ENCODE measurements around the gene KLHL33. TPM values are rescaled to one million over a fixed set of nuclear protein-coding genes. Genes with fewer than 3 reads are reported as not detected.

Gene KLHL33
- total and polyA plus RNA-seq, 4 donors, result 0.03 to 0.51 (median 0.16) TPM

- ATAC-seq (ENCODE audit: insufficient read depth, low FRiP score) (no peak), DNase-seq (no peak)
- peaks cover 0 to 4% (median 0%) of the 10 kb centered on the region in 3 donors for H3K27me3 ChIP-seq (ENCODE audit: control insufficient read depth in 3 of 3, insufficient read depth in 3 of 3, low read length in 2 of 3)
- no peak overlapping the region for H3K4me3 ChIP-seq
- TF ChIP-seq CTCF (IDR thresholded peaks at IDR 0.05; ENCODE audit: control extremely low read depth, extremely low read depth), result no peak
- H3K27ac ChIP-seq (ENCODE audit: low read depth in 1 of 2, low read length in 1 of 2), result no peak overlapping the region
- no peaks in the 10 kb centered on the region for H3K9me3 ChIP-seq (ENCODE audit: control insufficient read depth in 4 of 4, insufficient read depth in 3 of 4, low read length in 3 of 4)
- H3K4me1 ChIP-seq (ENCODE audit: control insufficient read depth in 5 of 5, insufficient read depth in 5 of 5, low read length in 5 of 5), result peaks cover 0 to 2% (median 0%) of the 10 kb centered on the region in 5 donors
- whole genome bisulfite sequencing, 2 donors, result 50 to 79% methylated on average over 2 of the region's 2 CpGs
- no peak overlapping the region for H3K9ac ChIP-seq (ENCODE audit: insufficient read depth in 1 of 2, low read length in 2 of 2)
- H3K36me3 ChIP-seq (ENCODE audit: control insufficient read depth in 4 of 4, insufficient read depth in 4 of 4, low read length in 4 of 4), result peaks cover 2 to 9% (median 6%) of the 10 kb centered on the region in 4 donors
These were observed 5.5 kb upstream of the KLHL33 start for GRCh38 chr14:20441461-20441860.

- 53 to 66% methylated on average over 5 of the region's 5 CpGs for WGBS, 2 donors
- no peak overlapping the region for H3K4me3 ChIP-seq
- H3K9ac ChIP-seq (ENCODE audit: insufficient read depth in 1 of 2, low read length in 2 of 2), result no peak overlapping the region
- H3K27me3 ChIP-seq (ENCODE audit: control insufficient read depth in 3 of 3, insufficient read depth in 3 of 3, low read length in 2 of 3), result peaks cover 0 to 8% (median 0%) of the 10 kb centered on the region in 3 donors
- H3K27ac ChIP-seq (ENCODE audit: low read depth in 1 of 2, low read length in 1 of 2), result no peak overlapping the region
- DNase-seq (no peak), ATAC-seq (ENCODE audit: insufficient read depth, low FRiP score) (no peak)
- H3K9me3 ChIP-seq (ENCODE audit: control insufficient read depth in 4 of 4, insufficient read depth in 3 of 4, low read length in 3 of 4), result no peaks in the 10 kb centered on the region
- H3K36me3 ChIP-seq (ENCODE audit: control insufficient read depth in 4 of 4, insufficient read depth in 4 of 4, low read length in 4 of 4), result peaks cover 0 to 4% (median 1%) of the 10 kb centered on the region in 4 donors
- peaks cover 0 to 2% (median 0%) of the 10 kb centered on the region in 5 donors for H3K4me1 ChIP-seq (ENCODE audit: control insufficient read depth in 5 of 5, insufficient read depth in 5 of 5, low read length in 5 of 5)
- no peak for TF ChIP-seq CTCF (IDR thresholded peaks at IDR 0.05; ENCODE audit: control extremely low read depth, extremely low read depth)
These were observed 4.9 kb upstream of the KLHL33 start for GRCh38 chr14:20440882-20441281.

GRCh38 chr14:20440465-20440864 lies 4.5 kb upstream of the KLHL33 start:
- DNase-seq (no peak), ATAC-seq (ENCODE audit: insufficient read depth, low FRiP score) (no peak)
- Histone ChIP-seq H3K27ac (ENCODE audit: low read depth in 1 of 2, low read length in 1 of 2) (no peak overlapping the region), H3K9ac (ENCODE audit: insufficient read depth in 1 of 2, low read length in 2 of 2) (no peak overlapping the region), H3K9me3 (ENCODE audit: control insufficient read depth in 4 of 4, insufficient read depth in 3 of 4, low read length in 3 of 4) (no peaks in the 10 kb centered on the region), H3K4me3 (no peak overlapping the region), H3K4me1 (ENCODE audit: control insufficient read depth in 5 of 5, insufficient read depth in 5 of 5, low read length in 5 of 5) (peaks cover 0 to 2% (median 0%) of the 10 kb centered on the region in 5 donors), H3K36me3 (ENCODE audit: control insufficient read depth in 4 of 4, insufficient read depth in 4 of 4, low read length in 4 of 4) (peaks cover 0 to under 1% (median 0%) of the 10 kb centered on the region in 4 donors), H3K27me3 (ENCODE audit: control insufficient read depth in 3 of 3, insufficient read depth in 3 of 3, low read length in 2 of 3) (peaks cover 0 to 12% (median 0%) of the 10 kb centered on the region in 3 donors)
- 85 to 89% methylated on average over 5 of the region's 5 CpGs for WGBS, 2 donors
- no peak for TF ChIP-seq CTCF (IDR thresholded peaks at IDR 0.05; ENCODE audit: control extremely low read depth, extremely low read depth)

DNA sequence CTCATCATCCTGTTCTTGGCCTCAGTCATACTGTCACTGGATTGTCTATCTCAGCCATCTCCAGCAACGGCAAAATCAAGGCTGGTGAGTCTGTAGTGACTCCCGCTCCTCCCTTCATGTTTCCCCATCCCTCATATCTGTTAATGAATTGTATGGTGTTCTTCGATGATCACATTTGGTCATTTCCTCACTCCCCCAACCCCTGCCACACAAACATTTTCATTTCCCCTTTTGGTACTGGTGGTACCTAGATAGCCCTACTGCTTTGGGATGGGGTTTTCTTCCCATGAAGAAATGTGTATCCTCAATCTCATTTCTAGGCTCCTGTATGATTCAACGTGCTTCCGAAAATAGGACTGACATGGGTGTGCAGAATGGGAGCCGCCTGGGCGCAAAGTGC lies 2.7 kb upstream of the KLHL33 start:
- Histone ChIP-seq H3K9me3 (ENCODE audit: control insufficient read depth in 4 of 4, insufficient read depth in 3 of 4, low read length in 3 of 4) (no peaks in the 10 kb centered on the region), H3K27me3 (ENCODE audit: control insufficient read depth in 3 of 3, insufficient read depth in 3 of 3, low read length in 2 of 3) (peaks cover 0 to 23% (median 0%) of the 10 kb centered on the region in 3 donors), H3K9ac (ENCODE audit: insufficient read depth in 1 of 2, low read length in 2 of 2) (no peak overlapping the region), H3K4me1 (ENCODE audit: control insufficient read depth in 5 of 5, insufficient read depth in 5 of 5, low read length in 5 of 5) (peaks cover 0 to 9% (median 0%) of the 10 kb centered on the region in 5 donors), H3K27ac (ENCODE audit: low read depth in 1 of 2, low read length in 1 of 2) (no peak overlapping the region), H3K36me3 (ENCODE audit: control insufficient read depth in 4 of 4, insufficient read depth in 4 of 4, low read length in 4 of 4) (no peaks in the 10 kb centered on the region), H3K4me3 (no peak overlapping the region)
- ATAC-seq (ENCODE audit: insufficient read depth, low FRiP score) (no peak), DNase-seq (no peak)
- TF ChIP-seq CTCF (IDR thresholded peaks at IDR 0.05; ENCODE audit: control extremely low read depth, extremely low read depth), result no peak
- WGBS, 2 donors, result 80 to 85% methylated on average over 7 of the region's 7 CpGs

Data from lung (tissue), 12 donors.